GM20000 (cell line): ENCODE results near the gene CUL4A.

ENCODE experiments used
- DNase-seq: peaks from one replicate; pipeline ENCODE4 v3.0.0; 2012; ENCODE audit warnings: low spot score
- TF ChIP-seq, protein P1 (sequence below): IDR thresholded peaks from 2 replicates; pipeline ENCODE4 v1.5.1; 2012; ENCODE audit warnings: mild to moderate bottlenecking, control low read depth; ENCODE audit errors: extremely low read depth, missing control alignments

Gene CUL4A

DNA sequence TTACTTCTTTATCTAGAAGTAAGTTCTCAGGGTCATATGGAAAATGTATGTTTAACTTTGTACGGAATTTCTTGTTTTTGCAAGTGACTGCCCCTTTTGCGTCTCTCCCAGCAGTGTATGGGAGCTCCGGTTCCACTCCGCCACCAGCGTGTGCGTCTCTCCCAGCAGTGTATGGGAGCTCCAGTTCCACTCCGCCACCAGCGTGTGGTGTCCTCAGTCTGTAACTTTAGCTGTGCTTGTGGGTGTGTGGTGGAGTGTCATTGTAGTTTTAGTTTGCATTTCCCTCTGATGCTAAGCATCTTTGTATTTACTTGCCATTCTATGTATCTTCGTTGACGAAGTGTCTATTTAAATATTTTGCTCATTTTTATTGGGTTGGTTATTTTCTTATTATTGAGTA, 2.4 kb downstream of the CUL4A start:
- DNase-seq, result no peak
- TF ChIP-seq, protein P1, sequence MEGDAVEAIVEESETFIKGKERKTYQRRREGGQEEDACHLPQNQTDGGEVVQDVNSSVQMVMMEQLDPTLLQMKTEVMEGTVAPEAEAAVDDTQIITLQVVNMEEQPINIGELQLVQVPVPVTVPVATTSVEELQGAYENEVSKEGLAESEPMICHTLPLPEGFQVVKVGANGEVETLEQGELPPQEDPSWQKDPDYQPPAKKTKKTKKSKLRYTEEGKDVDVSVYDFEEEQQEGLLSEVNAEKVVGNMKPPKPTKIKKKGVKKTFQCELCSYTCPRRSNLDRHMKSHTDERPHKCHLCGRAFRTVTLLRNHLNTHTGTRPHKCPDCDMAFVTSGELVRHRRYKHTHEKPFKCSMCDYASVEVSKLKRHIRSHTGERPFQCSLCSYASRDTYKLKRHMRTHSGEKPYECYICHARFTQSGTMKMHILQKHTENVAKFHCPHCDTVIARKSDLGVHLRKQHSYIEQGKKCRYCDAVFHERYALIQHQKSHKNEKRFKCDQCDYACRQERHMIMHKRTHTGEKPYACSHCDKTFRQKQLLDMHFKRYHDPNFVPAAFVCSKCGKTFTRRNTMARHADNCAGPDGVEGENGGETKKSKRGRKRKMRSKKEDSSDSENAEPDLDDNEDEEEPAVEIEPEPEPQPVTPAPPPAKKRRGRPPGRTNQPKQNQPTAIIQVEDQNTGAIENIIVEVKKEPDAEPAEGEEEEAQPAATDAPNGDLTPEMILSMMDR, result no peak

DNA sequence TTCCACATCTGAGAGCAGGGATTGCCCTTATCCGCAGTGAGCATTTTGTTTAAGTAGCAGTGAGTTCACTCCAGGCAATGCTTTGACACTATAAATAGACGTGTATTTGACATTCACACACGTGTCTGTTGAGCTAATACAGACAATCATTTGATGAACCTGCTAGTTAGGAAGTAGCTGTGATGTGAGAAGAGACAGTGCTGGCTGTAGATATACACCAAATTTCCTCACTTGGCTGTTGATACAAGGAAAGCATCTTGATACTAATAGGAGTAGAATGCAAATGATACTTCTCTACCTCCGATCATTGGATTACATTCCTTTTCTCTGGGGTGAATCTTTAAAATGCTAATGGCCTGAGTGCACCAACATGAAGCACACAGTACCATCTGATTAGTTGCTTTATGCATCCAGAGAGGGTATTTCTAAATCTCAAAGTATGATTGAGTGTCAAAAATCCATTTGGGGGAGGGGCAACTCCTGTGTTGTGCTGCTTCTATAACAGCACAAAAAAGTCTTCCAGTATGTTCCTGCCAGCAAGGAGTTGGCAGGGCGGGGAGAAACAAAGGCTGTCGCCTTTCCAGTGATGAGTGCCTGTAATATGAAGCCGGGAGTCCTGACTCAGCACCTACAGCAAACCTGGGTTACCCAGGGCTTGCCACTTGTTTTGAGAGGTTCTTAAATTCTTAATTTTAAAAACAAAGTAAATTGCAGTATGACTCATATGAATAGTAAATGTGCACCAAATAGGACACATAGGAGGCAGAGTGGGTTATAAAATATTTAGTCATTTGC, 7.0 kb downstream of the CUL4A start:
- no peak for DNase-seq
- TF ChIP-seq, protein P1, result no peak

DNA sequence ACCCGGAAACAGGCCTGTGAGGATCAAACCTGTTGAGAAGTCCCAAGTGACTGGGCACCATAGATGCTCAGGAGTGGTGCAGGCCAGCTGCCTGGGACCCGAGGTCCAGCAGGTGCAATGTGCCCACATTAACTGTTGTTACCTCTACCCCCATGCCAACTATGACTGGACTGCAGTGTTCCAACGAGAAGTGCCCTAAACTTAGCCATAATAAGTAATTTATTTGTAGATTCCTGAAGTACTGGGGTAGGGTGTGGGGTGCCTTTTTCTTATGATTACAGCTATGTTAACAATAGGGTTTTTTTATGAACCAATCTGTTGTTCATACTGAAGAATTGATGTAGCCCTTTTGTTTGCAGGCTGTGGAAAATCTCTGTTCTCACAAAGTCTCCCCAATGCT, 9.2 kb downstream of the CUL4A start:
- no peak for DNase-seq
- TF ChIP-seq, protein P1, result no peak

DNA sequence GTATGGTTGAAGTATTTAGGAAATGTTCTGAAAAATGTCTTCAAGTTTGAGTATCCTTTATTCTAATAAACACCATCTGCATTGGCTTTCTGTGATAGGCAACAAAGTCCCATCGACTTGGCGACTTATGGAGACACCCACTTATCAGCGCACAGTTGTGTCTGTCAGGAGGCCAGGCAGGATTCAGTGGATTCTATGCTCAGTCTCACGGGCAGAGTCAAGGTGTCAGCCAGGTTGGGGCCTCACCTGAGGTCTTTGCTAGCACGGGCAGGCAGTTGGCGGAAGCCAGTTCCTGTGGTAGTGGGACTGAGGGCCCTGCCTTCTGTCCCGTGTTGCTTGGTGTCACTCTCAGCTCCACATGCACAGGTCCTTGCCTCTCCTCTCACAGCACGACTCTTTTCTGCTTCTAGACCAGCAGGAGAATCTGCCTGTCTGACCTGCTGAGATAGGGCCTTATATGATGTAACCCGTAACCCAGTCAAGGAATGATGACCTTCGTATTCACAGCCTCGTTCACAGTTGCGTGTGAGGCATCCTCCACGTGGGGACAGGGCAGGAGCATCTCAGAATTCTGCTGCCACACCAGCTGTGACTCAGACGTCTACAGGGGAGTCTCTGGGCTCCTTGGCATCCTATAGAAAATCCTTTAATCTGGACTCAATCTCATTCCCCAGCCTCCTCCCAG, 10.0 kb downstream of the CUL4A start:
- no peak for DNase-seq
- TF ChIP-seq, protein P1, result no peak

DNA sequence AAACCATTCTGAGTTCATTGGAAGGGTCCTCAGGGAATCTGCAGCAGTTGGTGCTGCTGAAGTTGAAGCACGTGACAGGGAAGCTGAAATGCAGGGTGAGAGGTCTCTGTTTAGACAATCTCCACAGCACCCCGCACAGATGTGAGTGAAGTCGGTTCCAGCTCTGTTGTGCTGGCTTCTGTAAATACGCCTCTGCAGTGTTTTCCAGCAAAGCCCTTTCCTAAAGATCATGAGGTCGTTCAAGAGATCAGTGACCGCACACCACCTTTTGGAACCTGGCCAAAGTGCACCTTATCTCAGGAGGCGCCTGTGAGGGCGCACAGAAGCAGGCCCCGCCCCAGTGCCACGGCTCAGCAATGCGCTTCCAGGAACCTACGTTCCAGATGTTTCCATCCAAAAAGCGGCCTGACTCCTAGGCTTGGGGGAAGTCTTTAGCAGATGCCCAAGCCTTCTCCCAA, 10.8 kb downstream of the CUL4A start:
- TF ChIP-seq, protein P1, result no peak
- DNase-seq, result no peak

DNA sequence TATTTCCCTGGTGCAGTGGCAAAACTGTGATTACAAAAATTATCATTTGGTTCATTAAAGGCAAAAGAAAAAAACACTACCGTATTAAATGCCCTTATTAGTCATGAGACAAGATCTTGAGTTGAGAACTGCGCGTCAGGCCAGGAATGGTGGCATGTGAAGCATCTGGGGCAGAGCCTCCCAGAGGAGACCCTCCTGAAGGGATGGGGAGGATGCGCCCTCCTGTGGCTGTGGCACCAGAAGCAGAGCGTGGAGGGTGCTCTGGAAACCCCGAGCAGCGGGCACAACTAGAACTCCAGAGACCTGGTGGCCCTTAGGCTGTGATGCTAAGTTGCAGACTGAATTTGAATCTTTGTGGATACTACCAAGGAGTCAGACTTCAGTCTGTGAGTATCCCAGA, 11.5 kb downstream of the CUL4A start:
- no peak for DNase-seq

DNA sequence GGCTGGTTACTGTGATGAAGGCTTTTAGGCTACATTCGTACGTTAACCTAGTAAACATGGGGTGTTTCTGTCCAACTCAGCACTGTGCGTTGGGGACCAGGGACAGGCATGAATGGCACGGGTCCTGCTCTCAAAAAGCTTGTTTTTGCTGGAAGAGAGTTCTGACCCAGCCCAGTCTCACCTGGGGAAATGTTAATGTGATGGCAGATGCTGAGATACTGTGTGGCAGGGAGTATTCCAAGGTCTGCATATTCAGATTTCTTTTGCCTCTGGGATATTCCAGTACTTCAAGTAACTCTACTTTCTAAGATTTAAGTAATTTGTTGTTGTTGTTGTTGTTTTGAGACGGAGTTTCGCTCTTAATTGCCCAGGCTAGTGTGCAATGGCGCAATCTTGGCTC, 13.7 kb downstream of the CUL4A start:
- TF ChIP-seq, protein P1, result no peak

More for the DNA sequence above, 11.5 kb downstream of the CUL4A start:
- TF ChIP-seq, protein P1, result no peak

More for the DNA sequence above, 13.7 kb downstream of the CUL4A start:
- no peak for DNase-seq
